Measurements from ENCODE around the gene ZNF580. TPM values are rescaled to one million over a fixed set of nuclear protein-coding genes. Genes with fewer than 3 reads are reported as not detected.

ZNF580 gene
- total and polyA plus RNA-seq, 2 of the 13 experiments (the other 11 are each of a cell fraction or from before 2014, with no cell fraction given) = 4.4 to 6.0 TPM

DNA sequence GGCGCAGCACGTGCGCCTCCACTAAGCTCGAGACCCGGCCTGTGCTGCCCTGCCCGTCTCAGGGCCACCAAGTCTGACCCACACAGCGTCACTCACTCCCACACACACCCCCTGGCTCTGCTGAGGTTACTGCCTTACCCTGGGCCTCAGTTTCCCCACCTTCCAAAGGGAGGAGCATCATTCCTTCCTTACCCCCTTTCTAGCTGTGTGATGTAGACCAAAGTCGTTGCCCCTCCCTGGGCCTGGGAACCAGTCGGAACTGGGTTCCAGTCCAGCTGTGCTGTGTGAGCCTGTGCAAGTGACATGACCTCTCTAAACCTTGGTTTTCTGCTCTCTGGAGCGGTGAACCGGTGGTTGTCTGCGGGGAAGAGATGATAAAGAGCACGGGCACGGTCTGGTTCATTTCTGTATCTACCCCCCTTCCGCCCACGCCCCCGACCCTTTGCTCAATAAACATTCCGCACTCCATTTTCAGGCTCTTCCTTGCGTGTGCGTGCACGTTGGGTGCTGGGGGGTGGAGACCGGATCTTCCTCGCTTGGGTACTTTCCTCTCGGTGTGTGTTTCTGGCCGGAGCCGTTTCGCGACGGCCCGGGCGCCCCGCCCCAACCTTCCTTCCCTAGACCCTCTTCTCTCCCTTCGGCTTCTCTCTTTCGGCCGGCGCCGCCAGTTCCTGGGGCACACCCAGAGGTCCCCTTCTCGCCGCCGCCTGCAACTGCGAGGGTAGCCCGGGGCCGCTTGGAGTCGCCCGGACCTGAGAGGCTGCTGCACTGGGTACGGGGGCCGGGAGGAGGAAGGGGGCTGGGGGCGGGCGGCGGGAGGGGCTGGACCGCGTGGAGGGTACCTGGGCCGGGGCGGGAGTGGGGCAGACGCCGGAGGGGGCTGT, 2.4 kb downstream of the ZNF580 start, which contains the start of gene ZNF581 (continued):
- TF ChIP-seq, protein P1, sequence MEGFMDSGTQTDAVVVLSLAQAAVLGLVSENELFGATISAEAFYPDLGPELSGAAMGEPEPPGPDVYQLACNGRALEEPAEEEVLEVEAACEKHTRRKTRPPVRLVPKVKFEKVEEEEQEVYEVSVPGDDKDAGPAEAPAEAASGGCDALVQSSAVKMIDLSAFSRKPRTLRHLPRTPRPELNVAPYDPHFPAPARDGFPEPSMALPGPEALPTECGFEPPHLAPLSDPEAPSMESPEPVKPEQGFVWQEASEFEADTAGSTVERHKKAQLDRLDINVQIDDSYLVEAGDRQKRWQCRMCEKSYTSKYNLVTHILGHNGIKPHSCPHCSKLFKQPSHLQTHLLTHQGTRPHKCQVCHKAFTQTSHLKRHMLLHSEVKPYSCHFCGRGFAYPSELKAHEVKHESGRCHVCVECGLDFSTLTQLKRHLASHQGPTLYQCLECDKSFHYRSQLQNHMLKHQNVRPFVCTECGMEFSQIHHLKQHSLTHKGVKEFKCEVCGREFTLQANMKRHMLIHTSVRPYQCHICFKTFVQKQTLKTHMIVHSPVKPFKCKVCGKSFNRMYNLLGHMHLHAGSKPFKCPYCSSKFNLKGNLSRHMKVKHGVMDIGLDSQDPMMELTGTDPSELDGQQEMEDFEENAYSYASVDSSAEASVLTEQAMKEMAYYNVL (CRISPR knock-in tag; IDR thresholded peaks at IDR 0.05; ENCODE audit: borderline replicate concordance) = 0 out of 2 replicates have a peak, but pooled peaks have one; percentile 18
- TF ChIP-seq ZNF543 (CRISPR knock-in tag; IDR thresholded peaks at IDR 0.05) (peak; percentile 80; the same call in 1 of the 2 replicates), ARID2 (CRISPR knock-in tag; IDR thresholded peaks at IDR 0.05; ENCODE audit: borderline replicate concordance) (0 out of 2 replicates have a peak, but pooled peaks have one; percentile 28), ZNF629 (CRISPR knock-in tag; conservative IDR thresholded peaks at IDR 0.05) (no peak), RNF2 (conservative IDR thresholded peaks at IDR 0.05; ENCODE audit: low read depth) (no peak), ZNF781 (CRISPR knock-in tag; IDR thresholded peaks at IDR 0.05; ENCODE audit: borderline replicate concordance, not compliant biosample characterization) (peak; percentile 85), ZNF652 (CRISPR knock-in tag; IDR thresholded peaks at IDR 0.05; ENCODE audit: borderline replicate concordance, low read depth) (no peak), TOE1 (CRISPR knock-in tag; IDR thresholded peaks at IDR 0.05) (no peak), HOXA5 (CRISPR knock-in tag; IDR thresholded peaks at IDR 0.05) (peak; percentile 52; the same call in 1 of the 2 replicates), POLR2AphosphoS5 (IDR thresholded peaks at IDR 0.05; ENCODE audit: low read depth, low read length) (peak; percentile 54; the same call in 1 of the 2 replicates), CREB1 (IDR thresholded peaks at IDR 0.05) (peak; percentile 17; the same call in 1 of the 2 replicates), CREB1 (CRISPR knock-in tag; IDR thresholded peaks at IDR 0.05) (peak; percentile 69; the same call in 1 of the 2 replicates), RFX5 (IDR thresholded peaks at IDR 0.05; ENCODE audit: low read depth, low read length) (0 out of 2 replicates have a peak, but pooled peaks have one; percentile 14), ZNF616 (CRISPR knock-in tag; IDR thresholded peaks at IDR 0.05; ENCODE audit: low read depth) (no peak), ZNF451 (CRISPR knock-in tag; IDR thresholded peaks at IDR 0.05) (0 out of 2 replicates have a peak, but pooled peaks have one; percentile 45), CBFB (CRISPR knock-in tag; IDR thresholded peaks at IDR 0.05) (peak; percentile 25; the same call in 1 of the 2 replicates), ATM (IDR thresholded peaks at IDR 0.05; ENCODE audit: borderline replicate concordance) (no peak), KDM3A (CRISPR knock-in tag; IDR thresholded peaks at IDR 0.05; ENCODE audit: low read depth) (peak; percentile 63; the same call in 1 of the 2 replicates), REPIN1 (CRISPR knock-in tag; IDR thresholded peaks at IDR 0.05; ENCODE audit: borderline replicate concordance, low read depth) (peak; percentile 52; the same call in 1 of the 2 replicates), SMAD1 (CRISPR knock-in tag; IDR thresholded peaks at IDR 0.05; ENCODE audit: borderline replicate concordance, low read depth) (peak; percentile 75; the same call in 1 of the 2 replicates), ZNF772 (CRISPR knock-in tag; IDR thresholded peaks at IDR 0.05) (peak; percentile 68), ATF7 (IDR thresholded peaks at IDR 0.05) (no peak), ATF7 (CRISPR knock-in tag; IDR thresholded peaks at IDR 0.05) (no peak)
- TF ChIP-seq, protein P2, sequence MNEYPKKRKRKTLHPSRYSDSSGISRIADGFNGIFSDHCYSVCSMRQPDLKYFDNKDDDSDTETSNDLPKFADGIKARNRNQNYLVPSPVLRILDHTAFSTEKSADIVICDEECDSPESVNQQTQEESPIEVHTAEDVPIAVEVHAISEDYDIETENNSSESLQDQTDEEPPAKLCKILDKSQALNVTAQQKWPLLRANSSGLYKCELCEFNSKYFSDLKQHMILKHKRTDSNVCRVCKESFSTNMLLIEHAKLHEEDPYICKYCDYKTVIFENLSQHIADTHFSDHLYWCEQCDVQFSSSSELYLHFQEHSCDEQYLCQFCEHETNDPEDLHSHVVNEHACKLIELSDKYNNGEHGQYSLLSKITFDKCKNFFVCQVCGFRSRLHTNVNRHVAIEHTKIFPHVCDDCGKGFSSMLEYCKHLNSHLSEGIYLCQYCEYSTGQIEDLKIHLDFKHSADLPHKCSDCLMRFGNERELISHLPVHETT (CRISPR knock-in tag; conservative IDR thresholded peaks at IDR 0.05) = peak; percentile 91
- TF ChIP-seq, protein P3, sequence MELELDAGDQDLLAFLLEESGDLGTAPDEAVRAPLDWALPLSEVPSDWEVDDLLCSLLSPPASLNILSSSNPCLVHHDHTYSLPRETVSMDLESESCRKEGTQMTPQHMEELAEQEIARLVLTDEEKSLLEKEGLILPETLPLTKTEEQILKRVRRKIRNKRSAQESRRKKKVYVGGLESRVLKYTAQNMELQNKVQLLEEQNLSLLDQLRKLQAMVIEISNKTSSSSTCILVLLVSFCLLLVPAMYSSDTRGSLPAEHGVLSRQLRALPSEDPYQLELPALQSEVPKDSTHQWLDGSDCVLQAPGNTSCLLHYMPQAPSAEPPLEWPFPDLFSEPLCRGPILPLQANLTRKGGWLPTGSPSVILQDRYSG (CRISPR knock-in tag; IDR thresholded peaks at IDR 0.05) = peak; percentile 20; the same call in 1 of the 2 replicates
